H1 (cell line): Measurements from ENCODE around the gene MTIF2. TPM values are rescaled to one million over a fixed set of nuclear protein-coding genes. Genes with fewer than 3 reads are reported as not detected.

Source experiments
- CTCF ChIA-PET: fragments of 300-600 bp; sonication (Branson Sonifier 250); formaldehyde crosslinking; loops from one replicate; lab custom pipeline; 2021; ENCODE audit not compliant: partially characterized antibody; lab: Charles Lee
- POLR2A ChIA-PET: fragments of 300-600 bp; sonication (Branson Sonifier 250); formaldehyde crosslinking; loops from one replicate; lab custom pipeline; 2021; ENCODE audit warnings: inconsistent platforms; ENCODE audit not compliant: partially characterized antibody; lab: Charles Lee
- DNase-seq, 2 experiments: peaks; one replicate each; pipeline versions ENCODE4 v3.0.0 to v3.0.0-alpha.2; 2010 to 2022; ENCODE audit warnings: low spot score in 2 of 2, low read depth in 1 of 2, mixed read lengths in 1 of 2
- FAIRE-seq: peaks from 2 replicates; lab custom pipeline; 2011; peaks lifted over from hg19 to GRCh38; lab: Jason Lieb, UNC
- H2AFZ ChIP-seq: 2 replicates; pipeline ENCODE4 v1.8.1; 2012; ENCODE audit warnings: low read length, inconsistent platforms
- H2AK5ac ChIP-seq: 2 replicates; pipeline ENCODE4 v1.6.1; 2013; ENCODE audit warnings: low read depth, low read length
- H2BK120ac ChIP-seq: replicated peaks from 2 replicates; pipeline ENCODE3; 2013; ENCODE audit warnings: low read depth, low read length, inconsistent platforms
- H2BK12ac ChIP-seq: 2 replicates; pipeline ENCODE4 v1.6.1; 2013; ENCODE audit warnings: low read depth, low read length
- H2BK15ac ChIP-seq: 2 replicates; pipeline ENCODE4 v1.6.1; 2013; ENCODE audit warnings: low read length
- H2BK20ac ChIP-seq: 2 replicates; pipeline ENCODE4 v1.6.1; 2013; ENCODE audit warnings: low read length
- H2BK5ac ChIP-seq: 2 replicates; pipeline ENCODE4 v1.6.1; 2013; ENCODE audit warnings: low read depth, low read length
- H3K14ac ChIP-seq: 2 replicates; pipeline ENCODE4 v1.6.1; 2013; ENCODE audit warnings: inconsistent platforms; ENCODE audit not compliant: insufficient read length
- H3K18ac ChIP-seq: 2 replicates; pipeline ENCODE4 v1.6.1; 2013; ENCODE audit warnings: low read length; ENCODE audit errors: extremely low read depth
- H3K23ac ChIP-seq: 2 replicates; pipeline ENCODE4 v1.6.1; 2013; ENCODE audit warnings: inconsistent platforms; ENCODE audit not compliant: insufficient read length
- H3K23me2 ChIP-seq: 2 replicates; pipeline ENCODE4 v1.6.1; 2013; ENCODE audit warnings: low read depth, low read length
- H3K27ac ChIP-seq: 2 replicates; pipeline ENCODE4 v1.6.1; 2011; ENCODE audit warnings: low read depth, low read length, inconsistent platforms
- H3K27me3 ChIP-seq, 4 experiments: replicated peaks in 1 of 4; 1 replicate in 1 of 4; 2 replicates in 3 of 4; pipeline versions ENCODE4 v1.6.1 to v1.8.1; 2011 to 2013; ENCODE audit warnings: low read length in 3 of 4, mild to moderate bottlenecking in 3 of 4, inconsistent platforms in 2 of 4, mixed read lengths in 2 of 4, moderate library complexity in 1 of 4; ENCODE audit not compliant: control insufficient read depth in 3 of 4, insufficient read depth in 3 of 4; ENCODE audit errors: extremely low read depth in 1 of 4
- H3K36me3 ChIP-seq, 4 experiments: 2 replicates each; pipeline versions ENCODE4 v1.6.1 to v1.8.1; 2011 to 2013; ENCODE audit warnings: mild to moderate bottlenecking in 4 of 4, low read length in 3 of 4, moderate library complexity in 2 of 4, control low read depth in 1 of 4, inconsistent platforms in 1 of 4; ENCODE audit not compliant: insufficient read depth in 4 of 4, control insufficient read depth in 2 of 4
- H3K4ac ChIP-seq: replicated peaks from 2 replicates; pipeline ENCODE3; 2013; ENCODE audit warnings: low read length, low read depth, mixed read lengths, inconsistent platforms; ENCODE audit not compliant: insufficient read length
- H3K4me1 ChIP-seq, 4 experiments: replicated peaks in 1 of 4; 1 replicate in 1 of 4; 2 replicates in 3 of 4; pipeline versions ENCODE4 v1.6.1 to v1.8.1; 2011 to 2013; ENCODE audit warnings: low read length in 3 of 4, inconsistent platforms in 2 of 4, mixed read lengths in 1 of 4; ENCODE audit not compliant: insufficient read depth in 4 of 4, control insufficient read depth in 3 of 4
- H3K4me2 ChIP-seq, 2 experiments: 2 replicates each; pipeline versions ENCODE4 v1.6.1 to v1.8.1; 2011 to 2013; ENCODE audit warnings: low read depth in 2 of 2, low read length in 2 of 2, control low read depth in 1 of 2, inconsistent platforms in 1 of 2, mild to moderate bottlenecking in 1 of 2; ENCODE audit not compliant: insufficient read depth in 1 of 2
- H3K4me3 ChIP-seq, 4 experiments: fragments of 200-600, 300-600 bp in 1 of 4; sonication (generic), shearing (Covaris generic), sonication (Bioruptor Twin) in 1 of 4; 2 replicates each; pipeline versions ENCODE4 v1.5.1 to v1.8.1; 2011 to 2016; ENCODE audit warnings: low read length in 4 of 4, low read depth in 3 of 4, control low read depth in 2 of 4, inconsistent platforms in 2 of 4, mild to moderate bottlenecking in 2 of 4, mixed read lengths in 1 of 4, moderate library complexity in 1 of 4; ENCODE audit not compliant: insufficient read depth in 2 of 4; ENCODE audit errors: extremely low read depth in 1 of 4
- H3K56ac ChIP-seq: replicated peaks from 2 replicates; pipeline ENCODE3; 2013; ENCODE audit warnings: low read depth, mild to moderate bottlenecking, mixed read lengths, low read length, inconsistent platforms; ENCODE audit not compliant: insufficient read length
- H3K79me1 ChIP-seq: 2 replicates; pipeline ENCODE4 v1.6.1; 2013; ENCODE audit warnings: low read depth, low read length, control low read depth
- H3K79me2 ChIP-seq, 2 experiments: 2 replicates each; pipeline versions ENCODE4 v1.6.1 to v1.8.1; 2012 to 2013; ENCODE audit warnings: low read length in 2 of 2, mild to moderate bottlenecking in 2 of 2, inconsistent platforms in 1 of 2; ENCODE audit not compliant: insufficient read depth in 2 of 2, control insufficient read depth in 1 of 2
- H3K9ac ChIP-seq, 4 experiments: replicated peaks in 1 of 4; 1 replicate in 1 of 4; 2 replicates in 3 of 4; pipeline versions ENCODE4 v1.6.1 to v1.8.1; 2011 to 2013; ENCODE audit warnings: low read depth in 3 of 4, low read length in 3 of 4, control low read depth in 2 of 4, mild to moderate bottlenecking in 2 of 4, moderate library complexity in 2 of 4, inconsistent platforms in 1 of 4; ENCODE audit errors: extremely low read depth in 1 of 4
- H3K9me3 ChIP-seq, 2 experiments: 2 replicates each; pipeline versions ENCODE4 v1.6.1 to v1.8.1; 2012 to 2013; ENCODE audit warnings: mild to moderate bottlenecking in 2 of 2, moderate library complexity in 2 of 2, control low read depth in 1 of 2, inconsistent platforms in 1 of 2, low read depth in 1 of 2, low read length in 1 of 2, mixed read lengths in 1 of 2; ENCODE audit not compliant: insufficient read depth in 2 of 2
- H4K20me1 ChIP-seq, 2 experiments: replicated peaks in 1 of 2; 2 replicates each; pipeline versions ENCODE3 to v1.8.1; 2011 to 2013; ENCODE audit warnings: inconsistent platforms in 2 of 2, low read length in 2 of 2, mild to moderate bottlenecking in 1 of 2; ENCODE audit not compliant: insufficient read depth in 2 of 2, control insufficient read depth in 1 of 2
- H4K5ac ChIP-seq: 2 replicates; pipeline ENCODE4 v1.6.1; 2013; ENCODE audit warnings: low read length, low read depth, mixed read lengths, inconsistent platforms; ENCODE audit not compliant: insufficient read length
- H4K8ac ChIP-seq: 2 replicates; pipeline ENCODE4 v1.8.0; 2013; ENCODE audit warnings: mild to moderate bottlenecking, moderate library complexity, low read length, inconsistent platforms; ENCODE audit not compliant: insufficient read depth; ENCODE audit errors: extremely low read depth
- H4K91ac ChIP-seq: replicated peaks from 2 replicates; pipeline ENCODE3; 2013; ENCODE audit warnings: low read length, mixed read lengths, inconsistent platforms; ENCODE audit not compliant: insufficient read length
- CTCF ChIP-seq, 3 experiments: IDR thresholded peaks; 1 replicate in 2 of 3; 2 replicates in 1 of 3; pipeline versions ENCODE4 v1.5.1 to v1.6.1; 2011; ENCODE audit warnings: low read length in 3 of 3, mild to moderate bottlenecking in 3 of 3, inconsistent platforms in 2 of 3, low read depth in 1 of 3, moderate library complexity in 1 of 3; ENCODE audit not compliant: insufficient read depth in 1 of 3; ENCODE audit errors: control extremely low read depth in 1 of 3
- KDM1A ChIP-seq: fragments of 200-600, 300-600 bp; sonication (generic); IDR thresholded peaks from 2 replicates; pipeline ENCODE4 v1.7.1; 2016; ENCODE audit warnings: mild to moderate bottlenecking, low read length, borderline replicate concordance
- WGBS, 2 experiments: shearing (Covaris generic) in 1 of 2; methylation state at CpG; one replicate each; pipeline versions ENCODE4 v1.1.6 to v1.1.7; 2013 to 2015; ENCODE audit warnings: low lambda C conversion rate in 2 of 2, mixed read lengths in 2 of 2, inconsistent platforms in 1 of 2, low coverage in 1 of 2, missing lambda C conversion rate in 1 of 2; ENCODE audit not compliant: insufficient replicate concordance in 2 of 2, insufficient coverage in 1 of 2, insufficient read length in 1 of 2; ENCODE audit errors: extremely low coverage in 1 of 2, missing lambda C conversion rate in 1 of 2; 5-methylcytosine and 5-hydroxymethylcytosine counted together
- polyA plus RNA-seq, 7 experiments: library from polyadenylated mRNA; depleted of rRNA in 3 of 7; stranded (reverse) in 5 of 7; unstranded in 2 of 7; fragments of >200 nt in 5 of 7; fragments of 200-250 nt in 2 of 7; gene quantifications; 1 replicate in 5 of 7; 2 replicates in 1 of 7; 4 replicates in 1 of 7; pipeline versions ENCODE4 v1.2.1 to v1.2.3, GENCODE V29; 2011 to 2013; ENCODE audit warnings: missing spikeins in 2 of 7, mixed read lengths in 2 of 7
- total RNA-seq: library from RNA; stranded (reverse); fragmentation: NEBNext Ultra II Directional; extraction: Animal tissue kit (Norgen Biotek cat#: 25700); gene quantifications from 2 replicates; pipeline ENCODE4 v1.2.1, GENCODE V29; 2021

Gene MTIF2
- total and polyA plus RNA-seq, 2 of the 8 experiments (the other 6 are each of a cell fraction or from before 2014, with no cell fraction given), result 11.0 to 36.0 TPM

DNA sequence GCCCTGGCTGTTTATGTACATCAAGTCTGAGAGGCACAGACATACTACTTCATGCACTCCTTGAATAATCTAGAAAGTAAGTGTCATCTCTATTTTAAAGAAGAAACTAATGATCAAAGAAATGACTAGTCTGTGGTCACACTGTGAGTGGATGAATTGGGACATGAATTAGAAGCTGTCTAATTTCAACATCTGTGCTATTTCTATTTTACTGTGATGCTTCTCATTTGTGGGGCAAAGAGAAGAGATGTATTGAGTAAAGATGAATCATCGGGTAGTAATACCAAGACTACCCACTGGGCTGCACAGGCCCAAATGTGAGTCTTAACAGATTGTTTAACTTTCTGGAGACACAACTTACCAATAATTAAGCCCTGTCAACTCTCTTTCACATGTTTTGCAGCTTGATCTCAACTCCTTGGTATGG lies 42.4 kb upstream of the MTIF2 start:
- Histone ChIP-seq H3K23ac (no peak overlapping the region), H4K20me1 (no peaks in the 10 kb centered on the region), H2BK20ac (no peak overlapping the region), H3K36me3 (peaks cover 4 to 63% (median 24%) of the 10 kb centered on the region in 4 experiments; a peak in 6 of 8 replicates), H3K27ac (no peak overlapping the region), H3K79me1 (no peaks in the 10 kb centered on the region), H4K5ac (no peak overlapping the region), H4K91ac (no peak overlapping the region), H4K8ac (no peak overlapping the region), H3K9ac (peak overlapping the region in 1 of 4 experiments; percentile 8; a peak in 1 of 7 replicates), H3K4me1 (no peaks in the 10 kb centered on the region), H3K56ac (no peak overlapping the region), H2BK5ac (no peak overlapping the region), H2BK12ac (no peak overlapping the region), H2BK120ac (no peak overlapping the region), H3K4ac (no peak overlapping the region), H3K27me3 (no peaks in the 10 kb centered on the region), H3K79me2 (no peaks in the 10 kb centered on the region), H3K18ac (no peak overlapping the region), H2AFZ (no peak overlapping the region), H3K4me2 (no peak overlapping the region), H3K14ac (no peak overlapping the region), H2BK15ac (no peak overlapping the region), H2AK5ac (no peak overlapping the region), H3K23me2 (no peaks in the 10 kb centered on the region), H3K9me3 (no peaks in the 10 kb centered on the region), H3K4me3 (no peak overlapping the region)
- WGBS, 2 experiments, result 91% methylated on average over 1 of the region's 1 CpG; no CpG with 5 or more reads in 1 of the 2 experiments
- POLR2A ChIA-PET, result no interaction called here
- TF ChIP-seq KDM1A, result no peak
- TF ChIP-seq CTCF (IDR thresholded peaks at IDR 0.05; ENCODE audit: control extremely low read depth in 1 of 3, insufficient read depth in 1 of 3, low read depth in 1 of 3, low read length in 3 of 3), result peak in 1 of 3 experiments; percentile 6; a peak in 1 of 4 replicates
- FAIRE-seq (no peak), DNase-seq (no peak)
- CTCF ChIA-PET, result no interaction called here
